ENCODE results near the gene TRAPPC4. TPM values are rescaled to one million over a fixed set of nuclear protein-coding genes. Genes with fewer than 3 reads are reported as not detected.

Gene TRAPPC4
- total RNA-seq, 2 donors from 2014 or later = 26.1 to 37.2 TPM

- H3K36me3 ChIP-seq = peaks cover 7% of the 10 kb centered on the region
- DNase-seq (ENCODE audit: low spot score) = no peak
- peaks cover 0 to 24% of the 10 kb centered on the region in 2 donors for H3K4me1 ChIP-seq
These were observed 21.5 kb upstream of the TRAPPC4 start for GRCh38 chr11:118996926-118997626.

DNA sequence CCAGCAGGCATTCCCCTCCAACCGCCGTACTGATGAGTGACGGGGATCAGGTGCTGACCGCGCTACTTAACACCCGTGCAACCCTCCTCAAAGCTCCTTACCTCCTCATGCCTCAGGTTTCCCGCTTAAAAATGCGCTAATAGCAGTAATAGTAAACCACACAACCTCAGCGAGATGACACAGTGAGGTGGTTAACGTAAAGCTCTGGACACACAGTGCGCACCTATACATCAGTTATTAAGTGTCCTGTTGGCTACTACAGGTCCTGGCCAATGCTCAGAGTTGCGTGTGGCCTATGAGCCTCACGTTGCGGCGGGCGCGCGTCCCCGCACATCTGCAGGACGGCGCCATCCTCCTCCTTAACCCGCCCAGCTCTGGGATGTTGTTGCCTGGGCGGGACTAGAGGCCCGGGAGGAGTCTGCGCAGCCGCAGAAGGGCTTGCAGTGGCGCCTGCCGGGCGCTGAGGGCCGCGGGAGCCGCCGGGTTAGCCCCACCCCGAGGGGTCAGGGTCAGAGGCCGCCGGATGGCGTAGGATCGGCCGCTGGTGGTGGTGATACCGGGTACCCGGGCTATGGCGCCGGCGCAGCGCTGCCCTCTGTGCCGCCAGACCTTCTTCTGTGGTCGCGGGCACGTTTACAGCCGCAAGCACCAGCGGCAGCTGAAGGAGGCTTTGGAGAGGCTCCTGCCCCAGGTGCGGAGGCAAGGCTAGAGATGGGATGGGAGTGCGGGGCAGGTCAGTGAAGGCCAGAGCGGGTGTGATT is 20.8 kb upstream of the TRAPPC4 start, which contains the start of gene CENATAC:
TSS of gene CENATAC (plus strand) at position 512 of the 761 bp plus-strand sequence. CDS start at position 572, 60 bp downstream.
- Histone ChIP-seq H3K9me3 (no peaks in the 10 kb centered on the region), H3K4me1 (peaks cover 0 to 24% of the 10 kb centered on the region in 2 donors), H3K36me3 (peaks cover 13% of the 10 kb centered on the region), H3K27me3 (no peaks in the 10 kb centered on the region), H3K4me3 (peak within 1 kb of the TSS; percentile 70 to 81), H3K27ac (peak within 1 kb of the TSS; percentile 76 to 85)
- TF ChIP-seq, protein P1, sequence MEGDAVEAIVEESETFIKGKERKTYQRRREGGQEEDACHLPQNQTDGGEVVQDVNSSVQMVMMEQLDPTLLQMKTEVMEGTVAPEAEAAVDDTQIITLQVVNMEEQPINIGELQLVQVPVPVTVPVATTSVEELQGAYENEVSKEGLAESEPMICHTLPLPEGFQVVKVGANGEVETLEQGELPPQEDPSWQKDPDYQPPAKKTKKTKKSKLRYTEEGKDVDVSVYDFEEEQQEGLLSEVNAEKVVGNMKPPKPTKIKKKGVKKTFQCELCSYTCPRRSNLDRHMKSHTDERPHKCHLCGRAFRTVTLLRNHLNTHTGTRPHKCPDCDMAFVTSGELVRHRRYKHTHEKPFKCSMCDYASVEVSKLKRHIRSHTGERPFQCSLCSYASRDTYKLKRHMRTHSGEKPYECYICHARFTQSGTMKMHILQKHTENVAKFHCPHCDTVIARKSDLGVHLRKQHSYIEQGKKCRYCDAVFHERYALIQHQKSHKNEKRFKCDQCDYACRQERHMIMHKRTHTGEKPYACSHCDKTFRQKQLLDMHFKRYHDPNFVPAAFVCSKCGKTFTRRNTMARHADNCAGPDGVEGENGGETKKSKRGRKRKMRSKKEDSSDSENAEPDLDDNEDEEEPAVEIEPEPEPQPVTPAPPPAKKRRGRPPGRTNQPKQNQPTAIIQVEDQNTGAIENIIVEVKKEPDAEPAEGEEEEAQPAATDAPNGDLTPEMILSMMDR (IDR thresholded peaks at IDR 0.05) = no peak
- peak; percentile 91 for DNase-seq (ENCODE audit: low spot score)

More at GRCh38 chr11:118996926-118997626, 21.5 kb upstream of the TRAPPC4 start:
- TF ChIP-seq, protein P1 (IDR thresholded peaks at IDR 0.05) = no peak
- H3K9me3 ChIP-seq = no peaks in the 10 kb centered on the region
- H3K27ac ChIP-seq = peak overlapping the region; percentile 76 to 85
- H3K27me3 ChIP-seq = no peaks in the 10 kb centered on the region
- H3K4me3 ChIP-seq = peak overlapping the region; percentile 70 to 81

- Histone ChIP-seq H3K27ac (peak overlapping the region; percentile 76 to 85), H3K4me1 (peaks cover 0 to 24% of the 10 kb centered on the region in 2 donors), H3K9me3 (no peaks in the 10 kb centered on the region), H3K4me3 (peak overlapping the region; percentile 70 to 81), H3K27me3 (no peaks in the 10 kb centered on the region), H3K36me3 (peaks cover 19% of the 10 kb centered on the region)
- TF ChIP-seq, protein P1 (IDR thresholded peaks at IDR 0.05) = no peak
- no peak for DNase-seq (ENCODE audit: low spot score)
These were observed 20.2 kb upstream of the TRAPPC4 start for GRCh38 chr11:118998388-118998717.

DNA sequence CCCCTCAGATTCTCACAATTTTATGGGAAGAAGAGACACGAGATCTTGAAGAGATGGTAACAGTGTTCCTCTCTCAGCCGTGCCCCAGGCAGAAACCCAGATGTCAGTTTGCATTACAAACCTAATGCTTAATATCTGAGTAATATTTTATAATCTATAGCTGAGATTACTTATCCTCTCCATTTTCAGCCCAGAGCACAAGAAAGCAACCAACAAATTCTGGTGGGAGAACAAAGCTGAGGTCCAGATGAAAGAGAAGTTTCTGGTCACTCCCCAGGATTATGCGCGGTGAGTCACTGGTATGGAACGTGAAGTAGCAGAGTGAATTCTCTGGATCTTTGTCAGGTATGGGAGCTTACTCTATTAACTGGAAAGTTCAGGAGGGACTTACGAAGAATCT is 19.7 kb upstream of the TRAPPC4 start:
- no peaks in the 10 kb centered on the region for H3K27me3 ChIP-seq
- no peak for DNase-seq (ENCODE audit: low spot score)
- TF ChIP-seq, protein P1 (IDR thresholded peaks at IDR 0.05) = no peak
- H3K4me1 ChIP-seq = peaks cover 0 to 24% of the 10 kb centered on the region in 2 donors
- peak overlapping the region; percentile 76 to 85 for H3K27ac ChIP-seq
- peak overlapping the region; percentile 70 to 81 for H3K4me3 ChIP-seq
- peaks cover 19% of the 10 kb centered on the region for H3K36me3 ChIP-seq
- no peaks in the 10 kb centered on the region for H3K9me3 ChIP-seq

DNA sequence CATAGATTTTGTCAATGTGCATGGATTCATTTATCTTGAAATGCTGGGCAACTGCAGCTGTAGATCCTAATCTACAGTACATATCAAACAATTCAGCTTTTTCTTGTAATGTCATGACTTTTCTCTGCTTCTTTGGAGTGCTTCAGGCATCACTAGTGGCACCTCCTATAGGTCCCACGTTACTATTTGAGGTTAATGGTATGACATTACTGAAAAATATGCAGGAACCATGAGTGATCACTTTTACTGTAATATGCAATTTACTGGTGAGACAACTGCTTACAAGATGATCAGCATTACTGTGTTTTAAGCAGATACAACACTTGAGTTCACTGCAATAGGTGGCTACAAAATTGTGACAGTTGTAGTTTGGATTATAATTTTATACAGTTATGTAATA is 17.7 kb upstream of the TRAPPC4 start:
- Histone ChIP-seq H3K36me3 (peaks cover 19% of the 10 kb centered on the region), H3K9me3 (no peaks in the 10 kb centered on the region), H3K4me3 (no peak overlapping the region), H3K27me3 (no peaks in the 10 kb centered on the region), H3K4me1 (peaks cover 0 to 24% of the 10 kb centered on the region in 2 donors), H3K27ac (no peak overlapping the region)
- TF ChIP-seq, protein P1 (IDR thresholded peaks at IDR 0.05) = no peak
- no peak for DNase-seq (ENCODE audit: low spot score)

All from right atrium auricular region (tissue), 2 donors.